ENCODE results near the gene PRB4. TPM values are rescaled to one million over a fixed set of nuclear protein-coding genes. Genes with fewer than 3 reads are reported as not detected.

Gene PRB4
- not detected in 2 replicates for total RNA-seq

DNA sequence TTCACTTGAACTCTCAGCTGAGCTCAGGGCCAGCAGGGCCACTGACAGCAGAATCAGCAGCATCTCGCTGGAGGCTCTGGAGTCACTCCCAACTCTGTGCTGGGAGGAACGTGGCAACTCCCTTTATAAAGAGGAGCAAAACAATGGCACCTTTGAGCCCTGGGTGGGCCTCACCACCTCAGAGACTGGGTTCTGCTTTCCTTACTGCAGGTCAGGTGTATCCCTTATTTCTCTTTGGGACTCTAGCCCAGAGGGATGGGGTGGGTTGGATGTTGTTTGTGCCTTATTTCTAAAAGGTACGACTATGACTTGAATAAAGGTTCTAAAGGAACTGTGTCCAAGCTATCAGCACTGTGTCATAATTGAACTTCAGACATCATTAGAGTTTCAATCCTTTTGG lies at the start of gene PRB4:
PRB4 (minus strand) TSS at position 101 of the 400 bp plus-strand sequence; CDS start at position 63, 38 bp downstream.

DNA sequence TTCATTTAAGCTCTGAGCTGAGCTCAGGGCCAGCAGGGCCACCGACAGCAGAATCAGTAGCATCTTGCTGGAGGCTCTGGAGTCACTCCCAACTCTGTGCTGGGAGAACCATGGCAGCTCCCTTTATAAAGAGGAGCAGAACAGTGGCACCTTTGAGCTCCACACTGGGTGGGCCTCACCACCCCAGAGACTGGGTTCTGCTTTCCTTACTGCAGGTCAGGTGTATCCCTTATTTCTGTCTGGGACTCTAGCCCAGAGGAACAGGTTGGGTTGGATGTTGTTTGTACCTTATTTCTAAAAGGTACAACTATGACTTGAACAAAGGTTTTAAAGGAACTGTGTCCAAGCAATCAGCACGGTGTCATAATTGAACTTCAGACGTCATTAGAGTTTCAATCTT lies 40.6 kb downstream of the PRB4 start, which contains the start of gene PRB3:
PRB3 (minus strand) TSS at position 101 of the 400 bp plus-strand sequence; CDS start at position 63, 38 bp downstream.

Other genes with a start within 250 kb of the PRB4 start
- gene TAS2R46, start 248.1 kb downstream of the PRB4 start, total RNA-seq = not detected in 2 replicates
- gene TAS2R43, start 218.1 kb downstream of the PRB4 start, total RNA-seq = 0.28 TPM in 1 of 2 replicates, not detected in the other
- 0.56 TPM in 1 of 2 replicates, not detected in the other for gene TAS2R30, start 175.8 kb downstream of the PRB4 start, total RNA-seq
- gene SMIM10L1, start 139.2 kb downstream of the PRB4 start, total RNA-seq = 4.2 and 5.3 TPM in 2 replicates
- not detected in 2 replicates for gene TAS2R42, start 123.5 kb downstream of the PRB4 start, total RNA-seq
- gene PRB3, start 40.7 kb downstream of the PRB4 start, total RNA-seq = not detected in 2 replicates
- not detected in 2 replicates for gene PRB2, start 85.1 kb upstream of the PRB4 start, total RNA-seq